Measurements from ENCODE around the gene BACH1.

- TF ChIP-seq CTCF (IDR thresholded peaks at IDR 0.05) = no peak
- no peak for TF ChIP-seq EZH2 (IDR thresholded peaks at IDR 0.05; ENCODE audit: borderline replicate concordance, insufficient read depth, low read depth, low read length, poor library complexity, severe bottlenecking)
Measured at GRCh38 chr21:29371464-29371863, 72.7 kb downstream of the BACH1 start.

Data from B cell (primary cell).